Measurements from ENCODE around the gene SPHK2.

SPHK2 gene

DNA sequence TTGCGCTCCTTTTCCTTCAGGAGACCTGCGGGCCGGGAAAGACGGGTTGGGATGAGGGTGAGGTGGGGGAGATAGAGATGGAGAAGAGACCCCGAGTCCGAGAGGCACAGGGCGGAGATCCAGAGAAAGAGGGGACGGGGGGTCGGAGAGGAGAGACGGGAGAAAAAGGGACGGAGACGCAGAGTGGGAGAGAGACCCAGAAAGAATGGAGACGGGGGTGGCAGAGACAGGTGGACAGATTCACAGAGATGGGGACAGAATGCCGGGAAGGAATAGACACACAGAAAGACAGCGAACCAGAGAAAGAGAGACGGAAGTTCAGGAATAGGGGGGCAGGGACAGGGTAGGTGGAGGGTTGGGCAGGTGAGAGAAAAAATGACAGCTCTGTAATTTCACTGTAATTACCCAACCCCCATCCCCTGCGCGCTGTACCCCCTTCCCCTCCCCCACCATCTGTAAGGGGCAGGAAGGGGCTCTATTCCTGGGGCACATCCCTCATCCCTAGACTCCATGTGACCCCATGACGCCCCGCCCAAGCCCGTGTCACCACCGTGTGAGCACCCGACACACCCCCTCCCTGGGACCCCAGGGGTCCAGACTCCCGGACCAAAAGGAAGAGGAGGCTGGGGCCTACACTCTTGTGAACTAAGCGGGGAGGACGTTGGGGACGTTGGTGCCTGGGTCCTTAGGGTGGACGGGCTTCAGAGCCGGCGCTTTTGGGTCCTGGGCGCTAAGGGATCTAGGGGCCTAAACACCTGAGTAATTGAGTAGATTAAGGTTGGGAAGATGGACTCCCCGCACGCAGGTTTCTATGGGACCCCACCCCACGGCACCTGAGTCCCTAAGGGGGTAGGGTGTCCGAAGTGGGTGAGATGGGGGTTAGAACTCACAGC lies 16.9 kb downstream of the SPHK2 start:
- in situ Hi-C loops (cut with MboI; ENCODE audit: low sequenced_read_pairs), result no loop called here

DNA sequence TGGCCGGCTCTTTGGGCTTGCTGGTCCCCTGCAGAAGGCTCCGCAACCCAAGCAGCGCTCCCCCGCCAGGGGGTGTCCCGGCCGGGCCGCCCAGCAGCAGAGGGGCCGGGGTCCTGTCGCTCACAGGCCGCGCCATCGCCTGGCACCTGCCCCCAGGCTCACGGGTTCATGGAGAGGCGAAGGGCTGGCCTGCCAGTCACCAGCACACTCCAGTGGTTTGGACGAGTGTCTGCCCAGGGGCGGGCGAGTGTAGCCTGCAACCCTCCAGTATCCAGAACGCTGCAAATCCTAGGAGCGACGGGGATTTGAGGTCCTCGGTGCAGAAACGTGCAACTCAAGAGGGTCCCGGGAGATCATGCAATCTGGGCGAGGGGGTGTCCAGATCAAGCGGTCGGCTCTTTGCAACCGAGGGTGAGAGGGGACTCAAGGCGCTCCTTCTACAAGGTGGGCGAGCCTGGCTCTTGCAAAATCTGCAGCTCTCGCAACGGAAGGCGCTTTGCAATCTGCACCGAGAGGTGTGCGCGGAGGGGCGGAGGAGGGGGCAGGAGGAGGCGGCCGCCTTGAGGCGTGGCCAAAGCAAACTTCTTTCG lies 17.6 kb downstream of the SPHK2 start, which contains the start of gene DBP:
Gene DBP (minus strand): TSS at position 521 of the 590 bp plus-strand sequence. CDS start 385 bp downstream, at position 136.
- in situ Hi-C loops (cut with MboI; ENCODE audit: low sequenced_read_pairs), result no loop called here

DNA sequence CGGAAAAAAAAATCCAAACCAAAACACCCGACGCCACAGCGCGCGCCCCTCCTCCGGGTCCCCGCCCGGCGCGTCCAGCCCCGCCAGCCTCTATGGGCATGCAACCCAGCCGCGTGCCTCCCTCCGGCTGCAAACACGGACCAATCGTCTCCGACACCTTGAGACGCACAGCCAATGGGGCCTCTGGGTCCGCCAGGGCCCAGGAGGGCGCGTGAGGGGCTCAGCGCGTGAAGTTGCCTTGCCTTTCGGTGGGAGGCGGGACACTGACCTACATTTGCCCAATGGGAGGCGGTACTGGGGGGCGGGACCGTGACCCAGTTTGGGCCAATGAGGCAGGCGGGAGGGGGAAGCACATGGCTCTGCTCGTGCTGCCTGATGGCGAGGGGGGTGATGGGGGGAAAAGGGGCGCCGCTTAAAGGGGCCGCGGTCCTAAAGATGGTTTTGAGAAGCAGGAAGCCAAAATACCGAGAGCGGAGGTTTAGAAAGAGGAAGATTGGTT lies 18.2 kb downstream of the SPHK2 start:
- in situ Hi-C loops (cut with MboI; ENCODE audit: low sequenced_read_pairs), result no loop called here

DNA sequence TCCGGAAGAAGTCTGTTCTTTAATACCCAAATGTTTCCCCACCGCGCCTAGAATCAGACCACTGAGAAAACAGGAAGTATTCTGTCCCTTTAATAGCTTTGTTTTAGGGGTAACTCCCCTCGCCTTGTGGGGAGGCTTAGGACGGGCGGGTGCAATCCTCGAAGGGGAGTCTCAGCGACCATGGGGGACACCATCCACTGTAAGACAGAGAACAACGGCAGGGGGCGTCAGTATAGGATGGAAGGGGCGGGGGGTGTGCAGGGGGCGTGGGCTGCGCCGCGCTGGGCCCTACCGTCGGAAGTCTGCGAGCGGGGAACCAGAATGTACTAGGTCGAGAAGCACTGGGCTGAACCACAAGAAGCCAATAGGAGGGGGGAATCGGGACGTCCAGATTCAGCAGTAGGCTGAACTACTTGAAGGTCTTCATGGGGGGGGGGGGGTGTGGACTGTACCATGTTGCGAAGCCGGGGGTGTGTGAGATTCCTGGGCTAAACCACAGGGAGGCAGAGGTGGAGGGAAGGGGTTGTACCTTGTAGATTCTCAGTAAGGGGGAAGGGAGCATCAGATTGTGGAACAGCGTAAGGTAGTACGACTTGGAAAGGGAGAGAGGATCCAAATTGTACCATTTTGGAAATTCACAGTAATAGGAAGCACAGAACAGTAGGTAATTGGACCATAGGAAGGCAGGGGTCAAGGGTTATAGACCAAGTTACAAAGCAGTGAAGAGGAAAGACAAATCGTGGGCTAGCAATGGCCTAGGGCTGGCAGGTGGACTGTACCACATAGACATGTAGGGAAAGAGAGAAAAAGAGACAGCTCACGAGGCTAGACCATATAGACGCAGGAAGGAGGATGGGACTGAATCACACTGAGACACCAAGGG lies 18.9 kb downstream of the SPHK2 start:
- in situ Hi-C loops (cut with MboI; ENCODE audit: low sequenced_read_pairs), result no loop called here

DNA sequence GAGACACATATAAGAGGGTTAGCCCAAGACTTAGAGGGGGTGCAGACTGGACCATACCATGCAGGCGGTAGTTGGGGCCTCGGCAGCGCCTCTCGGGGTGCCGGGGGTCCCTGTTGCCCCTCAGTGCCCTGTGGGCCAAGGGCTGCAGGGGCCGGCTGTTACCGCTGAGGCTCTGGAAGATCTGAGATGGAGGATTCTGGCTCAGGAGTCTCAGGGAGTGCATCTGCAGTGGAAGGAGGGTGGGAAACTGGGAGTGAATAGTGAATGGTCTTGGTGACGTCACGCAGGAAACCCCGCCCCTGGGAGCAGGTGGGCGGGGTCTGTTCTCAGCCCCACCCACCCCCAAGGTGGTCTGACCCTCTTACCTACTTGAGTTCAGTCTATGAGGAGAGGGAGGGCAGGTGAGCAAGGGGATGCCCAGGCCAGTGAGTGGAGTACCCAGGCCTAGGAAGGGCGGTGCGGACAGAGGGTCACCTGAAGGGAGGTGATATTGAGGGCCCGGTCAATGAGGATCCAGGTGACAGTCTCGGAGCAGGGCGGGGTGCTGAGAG lies 19.6 kb downstream of the SPHK2 start:
- in situ Hi-C loops (cut with MboI; ENCODE audit: low sequenced_read_pairs), result no loop called here

DNA sequence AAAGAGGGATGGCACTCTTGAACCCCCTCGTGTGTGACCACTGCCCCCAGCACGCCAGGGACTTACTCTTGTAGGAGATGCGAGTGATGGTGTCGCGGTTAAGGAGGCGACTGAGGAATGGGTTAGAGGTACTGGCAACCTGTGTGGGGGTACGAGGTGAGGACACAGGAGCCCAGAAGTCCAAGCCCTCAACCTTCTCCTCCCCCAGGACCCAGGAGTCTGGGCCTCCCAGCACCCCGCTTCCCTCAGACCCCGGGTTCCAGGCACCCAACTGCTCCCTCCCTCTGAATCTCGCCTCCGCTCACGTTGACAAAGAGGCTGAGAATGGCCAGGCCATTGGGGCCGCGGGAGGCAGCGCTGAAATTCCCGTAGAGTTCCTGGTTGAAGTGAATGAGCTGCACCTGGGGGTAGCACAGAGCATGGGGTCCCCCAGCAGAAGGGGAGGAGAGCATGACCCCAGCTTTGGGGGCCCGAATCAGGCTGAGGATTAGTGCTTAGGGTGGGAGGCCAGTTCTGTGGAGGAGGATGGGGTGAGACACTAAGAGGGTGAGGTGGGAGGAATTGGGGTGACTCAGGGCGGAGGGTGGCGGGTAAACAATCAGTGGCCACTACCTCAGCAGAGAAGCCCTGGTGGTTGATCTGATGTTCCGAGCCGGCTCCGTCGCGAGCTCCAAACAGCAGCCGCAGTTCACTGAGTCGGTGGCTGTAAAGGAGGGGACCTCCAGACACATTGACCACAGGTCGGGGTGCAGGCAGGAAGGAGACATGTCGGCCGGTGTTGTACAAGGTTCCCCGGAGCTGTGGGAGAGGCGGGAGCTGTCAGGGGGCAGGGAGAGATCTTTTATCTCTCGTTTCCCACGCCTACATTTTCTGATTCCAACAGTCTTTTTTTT lies 20.4 kb downstream of the SPHK2 start:
- in situ Hi-C loops (cut with MboI; ENCODE audit: low sequenced_read_pairs), result no loop called here

DNA sequence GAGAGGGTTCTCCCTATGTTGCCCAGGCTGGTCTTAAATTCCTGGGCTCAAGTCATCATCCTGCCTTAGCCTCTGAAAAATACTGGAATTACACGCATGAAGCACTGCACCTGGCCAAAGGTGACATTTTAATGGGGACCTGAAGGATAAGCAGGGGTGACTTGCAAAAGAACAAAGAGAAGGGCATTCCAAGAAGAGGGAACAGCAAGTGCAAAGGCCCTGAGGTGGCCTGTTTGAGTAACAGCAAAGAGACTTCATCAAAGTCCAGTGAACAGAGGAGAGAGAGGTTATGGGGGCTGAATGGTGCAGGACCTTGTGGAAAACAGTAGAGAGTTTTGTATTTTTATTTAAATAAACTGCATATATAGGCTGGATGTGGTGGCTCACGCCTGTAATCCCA lies 22.5 kb downstream of the SPHK2 start:
- in situ Hi-C loops (cut with MboI; ENCODE audit: low sequenced_read_pairs), result no loop called here

DNA sequence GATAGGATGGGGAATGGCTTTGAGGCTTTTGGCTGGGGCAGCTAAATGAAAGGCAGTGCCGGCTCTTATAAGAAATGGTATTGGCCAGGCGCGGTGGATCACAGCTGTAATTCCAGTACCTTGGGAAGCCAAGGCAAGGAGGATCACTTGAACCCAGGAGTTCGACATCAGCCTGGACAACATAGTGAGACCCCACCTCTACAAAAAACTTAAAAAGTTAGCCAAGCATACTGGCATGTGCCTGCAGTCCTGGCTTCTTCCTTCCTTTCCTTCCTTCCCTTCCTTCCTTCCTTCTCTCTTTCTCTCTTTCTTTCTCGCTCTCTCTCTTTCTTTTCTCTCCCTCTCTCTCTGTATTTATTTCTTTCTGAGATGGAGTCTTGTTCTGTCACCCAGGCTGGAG lies 23.6 kb downstream of the SPHK2 start:
- in situ Hi-C loops (cut with MboI; ENCODE audit: low sequenced_read_pairs), result no loop called here

DNA sequence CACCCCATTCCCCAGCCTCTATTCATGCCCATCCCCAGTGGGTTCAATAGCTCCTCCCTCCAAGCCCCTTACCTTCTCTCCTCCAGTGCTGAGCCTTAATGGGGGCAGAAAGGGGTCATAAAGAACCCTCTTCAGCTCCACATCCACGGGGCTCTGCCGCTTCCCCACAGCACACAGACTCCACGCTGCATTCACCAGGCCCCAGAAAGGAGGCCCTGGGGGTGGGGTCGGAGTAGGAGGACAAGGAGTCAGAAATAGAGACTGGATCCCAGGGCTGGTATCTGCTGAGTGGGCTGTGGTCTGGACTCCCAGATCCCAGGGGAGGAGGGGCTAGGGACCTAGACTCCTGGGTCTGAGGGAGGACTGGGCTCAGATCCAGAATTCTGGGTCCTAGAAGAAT lies 25.0 kb downstream of the SPHK2 start:
- in situ Hi-C loops (cut with MboI; ENCODE audit: low sequenced_read_pairs), result no loop called here

DNA sequence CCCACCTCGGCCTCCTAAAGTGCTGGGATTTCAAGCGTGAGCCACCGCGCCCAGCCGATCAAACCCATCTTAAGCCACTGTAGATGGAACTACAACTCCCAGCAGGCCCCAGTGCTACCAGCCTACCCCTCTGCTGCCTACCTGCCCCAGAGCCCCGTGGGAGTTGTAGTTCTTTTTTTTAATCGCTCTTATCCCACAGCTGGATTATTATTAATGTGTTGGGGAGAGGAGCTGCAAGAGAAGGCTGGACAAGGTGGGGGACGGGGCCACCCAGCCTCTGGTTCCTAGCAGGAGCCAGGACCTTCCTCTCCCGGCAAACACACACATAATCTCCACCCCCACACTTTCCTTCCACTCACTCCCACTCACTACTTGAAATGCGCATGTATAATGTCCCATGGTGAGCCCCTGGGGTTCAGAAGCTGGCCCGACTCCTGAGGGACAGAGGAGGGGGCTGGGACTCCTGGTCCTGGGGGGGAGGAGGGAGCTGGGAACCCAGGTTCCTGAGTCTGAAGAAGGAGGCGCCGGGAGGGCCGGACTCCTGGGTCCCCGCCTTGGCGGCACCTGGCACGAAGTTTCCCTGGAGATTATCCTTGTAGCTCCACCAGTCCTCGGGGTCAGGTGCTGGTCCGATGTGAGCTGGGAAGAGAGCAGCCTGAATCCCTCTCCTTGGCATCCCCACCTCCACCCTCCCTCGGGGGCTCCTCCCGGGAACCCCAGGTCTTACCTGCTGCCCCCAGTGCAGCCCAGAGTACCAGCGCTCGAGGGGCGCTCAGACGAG lies 25.7 kb downstream of the SPHK2 start:
- in situ Hi-C loops (cut with MboI; ENCODE audit: low sequenced_read_pairs), result no loop called here

DNA sequence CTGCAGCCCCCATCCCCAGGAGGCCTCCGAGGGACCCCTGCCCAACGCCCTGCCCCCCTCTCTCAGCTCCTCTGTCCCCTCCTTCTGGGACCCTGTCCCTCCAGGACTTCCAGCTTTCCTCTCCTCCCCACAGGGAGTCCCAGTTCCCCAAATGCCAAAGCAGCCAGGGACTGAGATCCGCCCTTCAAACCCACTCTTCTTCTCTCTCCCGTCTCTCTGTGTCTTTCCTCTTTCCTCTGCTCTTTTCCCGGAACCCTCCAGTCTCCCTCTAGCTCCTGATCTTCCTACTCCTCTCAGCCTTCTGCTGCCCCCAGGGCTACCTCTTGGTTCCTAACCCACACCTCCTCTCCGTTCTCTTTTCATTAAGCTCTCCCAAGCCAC lies 26.3 kb downstream of the SPHK2 start:
- in situ Hi-C loops (cut with MboI; ENCODE audit: low sequenced_read_pairs), result no loop called here

DNA sequence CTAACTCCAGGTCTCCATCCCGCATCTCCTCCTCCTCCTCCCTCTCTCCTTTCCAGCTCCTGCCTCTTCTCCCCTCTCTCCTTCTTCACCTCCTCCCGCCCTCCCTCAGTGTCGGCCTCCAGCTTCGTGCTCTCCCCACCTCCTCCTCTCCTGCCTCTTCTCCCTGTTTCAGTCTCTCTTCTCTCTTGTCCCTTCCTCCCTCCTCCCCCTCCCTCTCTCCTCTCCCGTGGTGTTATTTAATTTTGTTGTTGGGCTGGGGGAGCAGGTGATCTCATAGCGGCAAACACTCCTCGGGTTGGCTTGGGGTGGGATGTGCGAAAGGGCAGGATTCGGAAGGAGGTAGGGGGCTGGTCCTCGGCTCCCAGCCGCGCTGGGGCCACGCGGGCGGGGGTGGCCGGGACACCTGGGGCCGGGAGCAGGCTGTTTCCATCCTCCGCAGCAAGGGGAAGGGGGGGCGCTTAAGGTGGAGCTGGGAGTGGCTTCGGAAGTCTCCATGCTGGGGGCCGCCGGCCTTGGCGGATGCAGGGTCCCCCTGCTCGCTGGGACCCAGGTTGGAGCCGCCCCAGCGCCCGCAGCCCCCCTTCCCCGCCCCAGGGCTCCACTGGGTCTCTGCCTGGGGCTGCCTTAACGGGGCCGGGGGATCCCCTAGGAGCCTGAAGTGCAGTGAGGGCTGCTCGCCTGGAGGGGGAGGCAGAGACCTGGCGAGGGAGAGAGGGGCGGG lies 26.9 kb downstream of the SPHK2 start, which contains the start of gene CA11:
Gene CA11 (minus strand): TSS at position 187 of the 721 bp plus-strand sequence. CDS start 555 bp downstream, outside the sequence.
- in situ Hi-C loops (cut with MboI; ENCODE audit: low sequenced_read_pairs), result no loop called here

DNA sequence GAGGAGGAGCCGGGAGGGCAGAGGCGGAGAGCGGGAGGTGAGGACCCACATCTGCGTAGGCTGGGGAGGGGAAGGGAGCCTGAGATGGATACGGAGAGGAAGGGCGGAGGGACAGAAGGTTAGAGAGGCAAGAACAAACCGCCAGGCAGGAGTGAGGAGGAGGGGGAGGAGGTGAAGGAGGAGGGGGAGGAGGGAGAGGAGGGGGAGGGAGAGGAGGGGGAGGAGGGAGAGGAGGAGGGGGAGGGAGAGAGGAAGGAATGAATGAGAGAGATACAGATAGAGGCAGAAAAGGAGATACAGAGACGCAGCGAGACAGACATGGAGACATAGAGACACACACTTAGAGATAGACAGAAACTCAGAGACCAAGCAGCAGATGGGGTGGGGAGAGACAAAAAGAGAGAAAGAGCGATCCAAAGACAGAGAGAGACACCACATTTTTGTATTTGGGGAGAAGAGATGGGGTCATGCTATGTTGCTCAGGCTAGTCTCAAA lies 27.5 kb downstream of the SPHK2 start:
- in situ Hi-C loops (cut with MboI; ENCODE audit: low sequenced_read_pairs), result no loop called here

DNA sequence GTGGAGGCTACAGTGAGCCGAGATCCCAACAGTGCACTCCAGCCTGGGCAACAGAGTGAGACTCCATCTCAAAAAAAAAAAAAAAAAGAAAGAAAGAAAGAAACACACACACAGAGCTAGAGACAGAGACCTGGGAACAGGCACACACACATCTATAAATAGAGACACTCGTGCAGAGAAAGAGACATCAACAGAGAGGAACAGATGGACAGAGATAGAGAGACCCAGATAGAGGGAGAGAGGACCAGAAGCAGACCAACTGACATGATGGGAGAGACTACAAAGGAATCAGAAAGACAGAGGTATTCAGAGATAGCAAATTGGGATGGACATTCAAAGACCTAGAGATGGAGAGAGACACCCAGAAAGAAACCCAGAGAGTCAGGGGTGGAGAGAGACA lies 28.8 kb downstream of the SPHK2 start:
- in situ Hi-C loops (cut with MboI; ENCODE audit: low sequenced_read_pairs), result no loop called here

DNA sequence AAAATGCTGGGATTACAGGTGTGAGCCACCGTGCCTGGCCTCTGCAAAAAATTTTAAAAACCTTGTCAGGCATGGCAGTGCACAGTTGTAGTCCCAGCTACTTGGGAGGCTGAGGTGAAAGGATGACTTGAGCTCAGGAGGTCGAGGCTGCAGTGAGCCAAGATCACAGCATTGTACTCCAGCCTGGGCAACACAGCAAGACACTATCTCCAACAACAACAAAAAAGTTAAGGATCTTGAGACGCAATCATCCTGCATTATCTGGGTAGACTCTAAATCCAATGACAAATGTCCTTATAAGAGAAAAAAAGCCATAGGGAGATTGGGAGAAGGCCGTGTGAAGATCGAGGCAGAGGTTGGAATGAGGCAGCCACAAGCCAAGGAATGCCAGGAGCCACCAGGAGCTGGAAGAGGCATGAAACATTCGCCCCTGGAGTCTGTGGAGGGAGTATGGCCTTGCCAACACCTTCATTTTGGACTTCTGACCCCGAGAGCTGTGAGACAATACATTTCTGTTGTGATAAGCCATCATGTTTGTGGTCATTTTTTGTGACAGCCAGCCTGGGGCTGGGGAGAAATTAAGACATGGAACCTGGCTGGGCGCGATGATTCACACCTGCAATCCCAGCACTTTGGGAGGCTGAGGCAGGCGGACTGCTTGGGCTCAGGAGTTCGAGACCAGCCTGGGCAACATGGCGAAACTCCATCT lies 31.8 kb downstream of the SPHK2 start:
- in situ Hi-C loops (cut with MboI; ENCODE audit: low sequenced_read_pairs), result no loop called here

DNA sequence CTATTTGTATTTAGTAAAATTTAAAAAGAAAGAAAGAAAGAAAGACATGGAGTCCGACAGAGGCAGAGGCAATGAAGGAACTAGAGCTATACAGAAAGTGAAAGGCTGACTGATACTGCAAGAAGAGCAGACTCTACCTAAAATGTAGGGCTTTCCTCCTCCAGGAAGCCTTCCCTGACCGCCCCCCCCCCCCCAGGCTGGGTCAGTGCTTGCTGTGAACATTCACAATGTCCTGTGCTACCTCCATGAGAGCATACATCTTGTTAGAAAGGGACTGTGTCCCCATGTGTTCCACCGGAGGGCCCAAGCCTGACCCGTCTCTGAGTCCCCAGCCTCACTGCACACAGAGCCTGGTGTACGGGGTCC lies 32.4 kb downstream of the SPHK2 start:
- in situ Hi-C loops (cut with MboI; ENCODE audit: low sequenced_read_pairs), result no loop called here

DNA sequence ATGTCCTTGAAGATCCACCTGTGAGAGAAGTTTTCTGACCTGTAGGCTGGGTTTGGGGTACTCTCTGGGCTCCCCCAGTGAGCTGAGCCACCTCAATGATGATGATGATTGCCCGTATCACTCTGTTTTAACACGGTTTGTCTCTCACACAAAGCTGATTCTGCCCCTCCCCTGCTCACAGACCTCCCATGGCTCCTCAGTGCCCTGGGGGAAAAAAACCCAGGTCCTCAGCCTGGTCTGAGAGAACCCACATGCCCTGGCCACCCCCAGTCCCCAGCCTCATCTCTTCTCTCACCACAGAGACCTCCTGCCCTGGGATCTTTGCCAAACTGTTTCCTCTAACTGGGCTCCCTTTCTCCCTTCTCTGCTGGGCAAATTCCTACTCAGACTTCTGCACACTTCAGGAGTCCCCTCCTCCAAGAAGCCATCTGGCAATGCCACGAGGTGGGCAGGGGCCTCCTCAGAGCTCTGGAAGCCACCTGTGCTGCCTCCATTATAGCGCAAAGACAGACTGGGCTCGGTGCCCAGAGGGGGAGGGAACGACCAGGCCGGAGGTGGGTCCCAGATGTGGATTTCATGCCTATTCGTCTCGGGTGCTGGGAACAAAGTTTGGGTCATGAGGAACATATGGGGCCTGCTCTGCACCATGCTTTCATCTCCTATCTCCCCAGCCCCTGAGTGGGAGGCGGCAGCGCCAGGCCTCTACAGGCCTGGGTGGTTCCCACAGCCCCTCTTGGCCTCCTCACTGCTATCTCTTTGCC lies 35.2 kb downstream of the SPHK2 start:
- in situ Hi-C loops (cut with MboI; ENCODE audit: low sequenced_read_pairs), result no loop called here

All from HL-60/S4 treated with phorbol 12-myristate 13-acetate at 8.2 ng/mL for 4 days and 3 days (cell line).